HCT116 (cell line): ENCODE data around the gene UBTD2. TPM values are rescaled to one million over a fixed set of nuclear protein-coding genes. Genes with fewer than 3 reads are reported as not detected.

Experiments
- ATAC-seq: fragments of 200-7000 bp; cut with Tn5 transposase; 2 replicates; pipeline ENCODE4 v1.9.1; 2020; ENCODE audit warnings: mild to moderate bottlenecking, moderate library complexity
- BruUV-seq: library from RNA; stranded (reverse); fragments of 400-500 nt; replicated peaks from 2 replicates; lab custom pipeline; 2021; lab: Mats Ljungman, UMichigan
- CTCF ChIA-PET: fragments of 300-600 bp; sonication (Branson Sonifier 250); formaldehyde crosslinking; loops from one replicate; lab custom pipeline; 2021; ENCODE audit warnings: antibody characterized with exemption; lab: Charles Lee
- POLR2A ChIA-PET: fragments of 300-600, 350-600 bp; sonication (Branson Sonifier 250); formaldehyde crosslinking; loops from one replicate; lab custom pipeline; 2021; ENCODE audit warnings: antibody characterized with exemption; lab: Charles Lee
- RAD21 ChIA-PET, 2 experiments: fragments of 300-600 bp; sonication (Branson Sonifier 250); formaldehyde crosslinking; loops; one replicate each; lab custom pipeline; 2023; ENCODE audit warnings: low total read pairs in 2 of 2; ENCODE audit not compliant: uncharacterized antibody in 2 of 2, unreplicated experiment in 2 of 2, low non-redundant PET in 1 of 2; lab: Charles Lee
- DNase-seq: peaks from one replicate; pipeline ENCODE4 v3.0.0-alpha.2; 2010; ENCODE audit warnings: low read depth, low spot score
- H2AFZ ChIP-seq: fragments of 200-600 bp; shearing (Covaris generic), sonication (generic); 2 replicates; pipeline ENCODE4 v1.6.1; 2017; ENCODE audit warnings: low read depth, mixed run types, mixed read lengths, antibody characterized with exemption, low read length; ENCODE audit not compliant: poor library complexity, severe bottlenecking
- H3K27ac ChIP-seq: 2 replicates; pipeline ENCODE4 v1.5.1; 2012; ENCODE audit warnings: low read depth, low read length
- H3K27me3 ChIP-seq: fragments of 200-600 bp; sonication (generic); 2 replicates; pipeline ENCODE4 v1.6.1; 2016; ENCODE audit warnings: mixed run types, low read length, mixed read lengths; ENCODE audit not compliant: insufficient read depth
- H3K36me3 ChIP-seq, 2 experiments: fragments of 200-500 bp in 1 of 2; fragments of 200-600 bp in 1 of 2; sonication (Bioruptor generic) in 1 of 2; sonication (generic) in 1 of 2; 2 replicates each; pipeline versions ENCODE4 v1.5.1 to v1.6.1; 2014 to 2016; ENCODE audit warnings: low read length in 2 of 2, inconsistent platforms in 1 of 2, mixed read lengths in 1 of 2, mixed run types in 1 of 2; ENCODE audit not compliant: insufficient read depth in 2 of 2, control insufficient read depth in 1 of 2
- H3K4me1 ChIP-seq, 2 experiments: fragments of 200-600 bp in 1 of 2; sonication (generic) in 1 of 2; 2 replicates each; pipeline versions ENCODE4 v1.5.1 to v1.6.1; 2012 to 2017; ENCODE audit warnings: low read length in 2 of 2, inconsistent platforms in 1 of 2, mild to moderate bottlenecking in 1 of 2, mixed read lengths in 1 of 2, mixed run types in 1 of 2, moderate library complexity in 1 of 2; ENCODE audit not compliant: insufficient read depth in 2 of 2, control insufficient read depth in 1 of 2
- H3K4me2 ChIP-seq: fragments of 200-600 bp; sonication (generic); 2 replicates; pipeline ENCODE4 v1.6.1; 2017; ENCODE audit warnings: mixed run types, low read length, mixed read lengths
- H3K4me3 ChIP-seq, 2 experiments: fragments of 200-600 bp in 1 of 2; sonication (generic) in 1 of 2; replicated peaks in 1 of 2; 2 replicates each; pipeline ENCODE4 v1.5.1; 2011 to 2016; ENCODE audit warnings: low read length in 2 of 2, control low read depth in 1 of 2, low read depth in 1 of 2, mild to moderate bottlenecking in 1 of 2, mixed read lengths in 1 of 2, mixed run types in 1 of 2
- H3K79me2 ChIP-seq: fragments of 200-600 bp; sonication (generic); 2 replicates; pipeline ENCODE4 v1.6.1; 2017; ENCODE audit warnings: mild to moderate bottlenecking, mixed run types, low read length, moderate library complexity, mixed read lengths; ENCODE audit not compliant: insufficient read depth
- H3K9ac ChIP-seq: fragments of 200-600 bp; sonication (generic); 2 replicates; pipeline ENCODE4 v1.6.1; 2016; ENCODE audit warnings: low read length, mixed read lengths
- H3K9me2 ChIP-seq: fragments of 200-600 bp; sonication (generic), shearing (Covaris generic); 2 replicates; pipeline ENCODE4 v1.6.1; 2017; ENCODE audit warnings: mixed run types, mild to moderate bottlenecking, moderate library complexity; ENCODE audit not compliant: insufficient read depth
- H3K9me3 ChIP-seq, 2 experiments: fragments of 200-500 bp in 1 of 2; fragments of 200-600 bp in 1 of 2; sonication (Bioruptor generic) in 1 of 2; sonication (generic) in 1 of 2; 2 replicates each; pipeline ENCODE4 v1.6.1; 2014 to 2017; ENCODE audit warnings: low read length in 2 of 2, mixed read lengths in 2 of 2, inconsistent platforms in 1 of 2, low read depth in 1 of 2, mild to moderate bottlenecking in 1 of 2, mixed run types in 1 of 2, moderate library complexity in 1 of 2; ENCODE audit not compliant: control insufficient read depth in 1 of 2, insufficient read depth in 1 of 2
- H4K20me1 ChIP-seq: fragments of 200-600 bp; sonication (generic), shearing (Covaris generic); 2 replicates; pipeline ENCODE4 v1.6.1; 2017; ENCODE audit warnings: mixed run types, mild to moderate bottlenecking, moderate library complexity; ENCODE audit not compliant: insufficient read depth
- EGR1 ChIP-seq: IDR thresholded peaks from 2 replicates; pipeline ENCODE4 v1.6.1; 2012; ENCODE audit warnings: low read depth
- ELF1 ChIP-seq: IDR thresholded peaks from 2 replicates; pipeline ENCODE4 v1.6.1; 2012; ENCODE audit warnings: low read depth, borderline replicate concordance
- EZH2phosphoT487 ChIP-seq: fragments of 200-600 bp; IDR thresholded peaks from 2 replicates; pipeline ENCODE4 v1.6.1; 2018; ENCODE audit warnings: antibody characterized with exemption, borderline replicate concordance
- FOSL1 ChIP-seq: IDR thresholded peaks from 2 replicates; pipeline ENCODE4 v1.6.1; 2012; ENCODE audit warnings: low read depth
- JUND ChIP-seq: IDR thresholded peaks from 2 replicates; pipeline ENCODE4 v1.6.1; 2012
- MAX ChIP-seq: IDR thresholded peaks from 2 replicates; pipeline ENCODE4 v1.6.1; 2012
- POLR2A ChIP-seq: IDR thresholded peaks from 2 replicates; pipeline ENCODE4 v1.7.0; 2011; ENCODE audit warnings: borderline replicate concordance; ENCODE audit not compliant: insufficient read depth, insufficient read length; ENCODE audit errors: extremely low read depth
- RAD21 ChIP-seq: IDR thresholded peaks from 2 replicates; pipeline ENCODE4 v1.6.1; 2012; ENCODE audit warnings: low read depth, mild to moderate bottlenecking
- REST ChIP-seq: IDR thresholded peaks from 2 replicates; pipeline ENCODE4 v1.6.1; 2012; ENCODE audit warnings: low read depth
- SIN3A ChIP-seq: IDR thresholded peaks from 2 replicates; pipeline ENCODE4 v1.6.1; 2012; ENCODE audit warnings: low read depth
- TCF7L2 ChIP-seq: IDR thresholded peaks from 2 replicates; pipeline ENCODE4 v1.7.0; 2011; ENCODE audit warnings: borderline replicate concordance, inconsistent platforms; ENCODE audit not compliant: insufficient read depth, insufficient read length; ENCODE audit errors: extremely low read depth
- YY1 ChIP-seq: IDR thresholded peaks from 2 replicates; pipeline ENCODE4 v1.6.1; 2011; ENCODE audit warnings: low read length, low read depth, moderate library complexity, mild to moderate bottlenecking; ENCODE audit not compliant: insufficient replicate concordance; ENCODE audit errors: extremely low read depth
- ZFX ChIP-seq: fragments of 450-650 bp; IDR thresholded peaks from 2 replicates; pipeline ENCODE4 v1.6.1; 2017
- intact Hi-C: fragments of 100-400 bp; cut with micrococcal nuclease; formaldehyde crosslinking; loops from 2 replicates; pipeline ENCODE4 v1.10.0; 2022
- total RNA-seq: library from RNA; stranded (reverse); gene quantifications from one replicate; pipeline ENCODE4 v1.2.1, GENCODE V29; 2021; ENCODE audit not compliant: unreplicated experiment

Gene UBTD2
- total RNA-seq, 1 experiment from 2014 or later = 15.9 TPM

GRCh38 chr5:172189693-172190296 lies 93.8 kb downstream of the UBTD2 start:
- no peaks in the 10 kb centered on the region for H3K9me3 ChIP-seq
- no peak overlapping the region for H3K27ac ChIP-seq
- no peak overlapping the region for H3K9ac ChIP-seq
- peaks cover 10 to 28% of the 10 kb centered on the region in 2 experiments for H3K4me1 ChIP-seq
- ChIA-PET RAD21 (interaction anchor here (0.5 to 0.6 kb wide), 2 partner anchors 27 to 61 kb away, joined by 5 to 7 read pairs; no protein-coding TSS in a partner anchor), POLR2A (interaction anchor here (1.5 kb wide), 1 partner anchor 15 kb away, joined by 4 read pairs; no protein-coding TSS in a partner anchor), CTCF (interaction anchor here (0.9 to 1.3 kb wide), 3 partner anchors 84 to 278 kb away, joined by 3 to 5 read pairs (median 4); no protein-coding TSS in a partner anchor)
- intact Hi-C loops = loop anchor here (2.0 to 10.0 kb wide), 3 partner anchors 93 to 279 kb away; partner anchors contain the start of genes SH3PXD2B and UBTD2
- no peaks in the 10 kb centered on the region for H4K20me1 ChIP-seq
- H3K36me3 ChIP-seq = no peaks in the 10 kb centered on the region
- BruUV-seq = no TSS peak
- ATAC-seq (no peak), DNase-seq (no peak)
- TF ChIP-seq FOSL1 (no peak), ZFX (no peak)
- H3K9me2 ChIP-seq = no peaks in the 10 kb centered on the region
- no peaks in the 10 kb centered on the region for H3K27me3 ChIP-seq
- no peak overlapping the region for H3K4me3 ChIP-seq
- peaks cover 13% of the 10 kb centered on the region for H3K79me2 ChIP-seq
- peak overlapping the region; percentile 100 for H3K4me2 ChIP-seq
- no peak overlapping the region for H2AFZ ChIP-seq

- H3K4me1 ChIP-seq = peaks cover 10 to 28% of the 10 kb centered on the region in 2 experiments
- no peaks in the 10 kb centered on the region for H3K9me2 ChIP-seq
- H3K79me2 ChIP-seq = peaks cover 13% of the 10 kb centered on the region
- no peaks in the 10 kb centered on the region for H3K9me3 ChIP-seq
- ChIA-PET POLR2A (interaction anchor here (1.1 to 1.7 kb wide), 4 partner anchors 10 to 89 kb away, joined by 3 to 9 read pairs (median 4); no protein-coding TSS in a partner anchor), CTCF (interaction anchor here (0.9 to 1.7 kb wide), 13 partner anchors 11 to 282 kb away, joined by 3 to 8 read pairs (median 4); no protein-coding TSS in a partner anchor), RAD21 (interaction anchor here in 1 of 2 experiments (0.6 kb wide), 1 partner anchor 60 kb away, joined by 5 read pairs; no protein-coding TSS in a partner anchor)
- peak overlapping the region; percentile 93 to 97 for H3K4me3 ChIP-seq
- H3K36me3 ChIP-seq = no peaks in the 10 kb centered on the region
- peak overlapping the region; percentile 100 for H3K4me2 ChIP-seq
- peak overlapping the region; percentile 96 for H2AFZ ChIP-seq
- intact Hi-C loops = loop anchor here (1.0 to 10.0 kb wide), 6 partner anchors 82 to 278 kb away; partner anchors contain the start of genes SH3PXD2B and UBTD2
- H3K27me3 ChIP-seq = no peaks in the 10 kb centered on the region
- BruUV-seq = no TSS peak
- DNase-seq = no peak
- peak overlapping the region; percentile 75 for H3K27ac ChIP-seq
- no peaks in the 10 kb centered on the region for H4K20me1 ChIP-seq
- ATAC-seq = no peak
- peak overlapping the region; percentile 80 for H3K9ac ChIP-seq
- TF ChIP-seq JUND (no peak), RAD21 (no peak), POLR2A (no peak), YY1 (no peak), ZFX (no peak), REST (no peak), EGR1 (no peak), SIN3A (no peak), ELF1 (no peak), MAX (no peak), TCF7L2 (no peak), EZH2phosphoT487 (no peak), FOSL1 (no peak)
Observed at GRCh38 chr5:172188893-172189692, 94.5 kb downstream of the UBTD2 start.
